ENCODE data around the gene SPAG16.

The SPAG16 gene

DNA sequence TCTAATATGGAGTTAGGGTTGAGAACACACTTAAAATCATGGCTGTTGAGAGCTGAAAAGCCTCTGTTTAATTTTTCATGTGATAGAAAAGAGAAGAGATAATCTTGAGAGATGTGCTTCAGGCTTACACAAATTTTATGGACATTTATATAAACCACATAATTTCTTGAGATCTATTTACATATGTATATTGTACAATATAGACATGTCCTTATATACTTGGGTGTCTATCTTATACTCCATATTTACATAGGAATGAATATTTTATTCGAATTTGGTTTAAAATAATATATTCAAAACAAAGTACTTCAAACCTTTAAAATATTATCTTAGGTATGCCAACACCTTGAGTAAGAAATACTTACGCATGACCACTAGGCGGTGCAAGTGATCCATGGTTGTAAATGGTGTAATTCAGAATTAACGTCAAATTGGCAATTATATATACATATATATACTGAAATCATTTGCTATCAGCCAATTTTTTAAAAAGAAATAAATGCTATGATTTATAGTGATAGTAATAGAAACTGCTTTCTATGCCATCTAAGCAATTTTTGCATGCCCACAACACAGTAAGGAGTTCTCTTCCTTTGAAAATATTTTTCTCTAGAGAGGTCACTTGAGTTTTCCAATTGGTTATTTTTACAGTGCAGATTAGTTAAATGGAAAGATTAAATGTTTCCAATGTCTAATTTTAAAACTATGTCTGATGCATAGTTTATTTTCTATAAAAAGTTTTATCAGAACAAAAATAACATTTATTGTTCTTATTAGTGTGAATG, 37.6 kb upstream of the SPAG16 start:
- H3K9ac ChIP-seq = no peak overlapping the region
- H3K27ac ChIP-seq = no peak overlapping the region
- no peaks in the 10 kb centered on the region for H3K27me3 ChIP-seq
- no peaks in the 10 kb centered on the region for H3K9me3 ChIP-seq
- no peak overlapping the region for H3K4me3 ChIP-seq
- H3K4me2 ChIP-seq = no peak overlapping the region
- no peak for TF ChIP-seq Cebpa-rat (IDR thresholded peaks at IDR 0.05)
- no peaks in the 10 kb centered on the region for H3K36me3 ChIP-seq
- no peaks in the 10 kb centered on the region for H3K4me1 ChIP-seq
- no peaks in the 10 kb centered on the region for H4K20me1 ChIP-seq

DNA sequence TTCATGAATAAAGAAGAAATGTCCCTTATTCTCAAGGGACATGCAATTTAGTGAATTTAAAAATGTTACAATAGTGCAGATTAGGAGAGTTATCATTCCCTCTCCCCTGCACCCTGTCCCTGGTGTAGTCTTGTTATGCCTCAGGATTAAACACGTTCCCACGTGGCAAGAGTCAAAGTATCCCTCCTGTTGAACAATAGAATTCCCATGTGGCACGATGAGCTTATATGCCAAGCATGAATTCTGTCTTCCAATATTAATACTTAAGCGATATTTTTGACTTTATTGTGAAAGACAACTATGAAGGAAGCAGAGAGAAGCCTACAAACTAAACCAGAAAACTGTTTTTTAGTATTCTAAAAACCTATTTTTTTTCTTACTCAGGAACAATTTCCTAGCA, 36.7 kb upstream of the SPAG16 start:
- no peaks in the 10 kb centered on the region for H3K4me1 ChIP-seq
- H3K4me3 ChIP-seq = no peak overlapping the region
- H3K9ac ChIP-seq = no peak overlapping the region
- no peak overlapping the region for H3K4me2 ChIP-seq
- H3K9me3 ChIP-seq = no peaks in the 10 kb centered on the region
- no peaks in the 10 kb centered on the region for H4K20me1 ChIP-seq
- no peaks in the 10 kb centered on the region for H3K27me3 ChIP-seq
- no peaks in the 10 kb centered on the region for H3K36me3 ChIP-seq
- no peak for TF ChIP-seq Cebpa-rat (IDR thresholded peaks at IDR 0.05)
- H3K27ac ChIP-seq = no peak overlapping the region

DNA sequence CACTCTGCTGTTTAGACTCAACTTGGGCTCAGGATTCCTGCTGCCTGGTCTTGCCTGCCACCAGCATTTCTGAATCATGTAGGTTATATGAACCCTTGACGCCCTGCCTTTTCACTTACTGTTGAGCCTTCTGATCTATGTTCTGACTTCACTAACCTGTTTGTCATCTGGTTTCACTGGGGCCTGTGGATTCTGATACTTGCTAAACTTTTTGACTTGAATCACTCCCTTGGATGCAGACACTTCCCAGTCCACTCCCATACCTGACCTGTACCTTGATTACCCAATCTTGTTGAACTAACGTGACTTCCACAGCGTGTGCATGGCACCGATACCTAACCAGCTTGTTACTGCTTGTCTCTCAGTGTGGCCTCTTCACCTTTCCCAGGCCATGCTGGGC, 35.6 kb upstream of the SPAG16 start:
- no peak overlapping the region for H3K27ac ChIP-seq
- no peaks in the 10 kb centered on the region for H3K9me3 ChIP-seq
- H4K20me1 ChIP-seq = no peaks in the 10 kb centered on the region
- no peaks in the 10 kb centered on the region for H3K36me3 ChIP-seq
- no peak for TF ChIP-seq Cebpa-rat (IDR thresholded peaks at IDR 0.05)
- no peaks in the 10 kb centered on the region for H3K4me1 ChIP-seq
- H3K4me3 ChIP-seq = no peak overlapping the region
- no peak overlapping the region for H3K9ac ChIP-seq
- H3K4me2 ChIP-seq = no peak overlapping the region
- H3K27me3 ChIP-seq = no peaks in the 10 kb centered on the region

DNA sequence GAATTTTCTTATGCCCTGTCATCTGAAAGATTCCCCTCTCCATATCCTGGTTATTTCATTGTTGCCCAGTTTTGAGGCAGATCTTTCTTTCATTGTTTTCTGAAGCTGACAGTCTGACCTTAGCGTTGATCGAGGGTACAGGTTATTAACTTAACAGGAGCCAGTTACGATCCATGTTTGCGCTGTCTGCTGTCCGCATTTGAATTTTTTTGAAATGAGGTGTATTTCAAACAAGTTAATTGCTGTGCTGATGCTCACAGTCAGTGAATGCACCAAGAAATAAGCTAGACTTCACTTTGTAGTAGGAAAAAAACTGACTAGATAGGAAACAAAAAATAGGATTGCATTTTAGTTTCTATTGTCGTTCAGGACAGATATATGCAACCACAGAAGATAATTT, 34.8 kb upstream of the SPAG16 start:
- no peaks in the 10 kb centered on the region for H3K4me1 ChIP-seq
- no peak overlapping the region for H3K4me3 ChIP-seq
- no peak overlapping the region for H3K9ac ChIP-seq
- no peak overlapping the region for H3K27ac ChIP-seq
- no peaks in the 10 kb centered on the region for H3K27me3 ChIP-seq
- H3K36me3 ChIP-seq = no peaks in the 10 kb centered on the region
- H3K9me3 ChIP-seq = no peaks in the 10 kb centered on the region
- TF ChIP-seq Cebpa-rat (IDR thresholded peaks at IDR 0.05) = no peak
- no peak overlapping the region for H3K4me2 ChIP-seq
- H4K20me1 ChIP-seq = no peaks in the 10 kb centered on the region

DNA sequence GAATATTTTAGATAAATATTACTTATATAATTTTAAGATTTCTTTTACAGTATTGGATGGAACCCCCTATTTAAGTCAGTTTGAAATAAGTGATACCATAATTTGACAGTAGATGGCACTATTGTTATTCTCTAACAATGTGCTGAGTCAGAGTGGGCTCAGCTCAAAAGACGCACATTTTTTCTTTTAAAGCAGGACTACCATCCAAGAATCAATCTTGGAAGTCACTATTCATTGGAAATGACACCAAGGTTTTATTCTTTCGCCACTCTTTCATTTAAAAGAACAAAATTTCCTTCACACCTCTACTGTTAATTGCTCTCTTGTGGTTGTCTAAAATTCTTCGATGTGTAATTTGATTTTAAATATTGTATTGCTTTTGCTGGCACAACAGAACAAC, 32.6 kb upstream of the SPAG16 start:
- Histone ChIP-seq H3K4me2 (no peak overlapping the region), H3K9ac (no peak overlapping the region), H4K20me1 (no peaks in the 10 kb centered on the region), H3K27me3 (no peaks in the 10 kb centered on the region), H3K9me3 (no peaks in the 10 kb centered on the region), H3K4me3 (no peak overlapping the region), H3K36me3 (no peaks in the 10 kb centered on the region), H3K4me1 (no peaks in the 10 kb centered on the region), H3K27ac (no peak overlapping the region)
- no peak for TF ChIP-seq Cebpa-rat (IDR thresholded peaks at IDR 0.05)

DNA sequence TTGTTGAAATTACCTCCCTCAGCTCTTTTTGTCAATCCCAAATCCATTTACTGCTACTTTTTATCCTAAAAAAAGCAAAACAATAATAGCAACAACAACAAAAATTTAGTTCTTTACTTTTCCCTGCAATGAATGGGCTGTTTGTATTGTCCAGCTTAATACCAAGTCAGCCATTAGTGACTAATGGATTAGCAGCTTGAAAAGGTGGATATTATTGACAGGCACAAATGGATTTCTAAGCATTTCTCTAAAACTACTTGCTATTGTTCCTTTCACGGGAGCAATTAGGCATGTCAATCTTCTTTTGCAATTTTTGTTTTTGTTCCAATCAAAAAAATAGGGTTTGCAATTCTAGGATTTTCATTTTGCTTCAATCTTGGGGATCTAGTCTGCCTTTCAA, 32.1 kb upstream of the SPAG16 start:
- H3K9me3 ChIP-seq = no peaks in the 10 kb centered on the region
- TF ChIP-seq Cebpa-rat (IDR thresholded peaks at IDR 0.05) = no peak
- H3K27me3 ChIP-seq = no peaks in the 10 kb centered on the region
- no peak overlapping the region for H3K27ac ChIP-seq
- no peak overlapping the region for H3K9ac ChIP-seq
- H3K4me1 ChIP-seq = no peaks in the 10 kb centered on the region
- H4K20me1 ChIP-seq = no peaks in the 10 kb centered on the region
- H3K4me2 ChIP-seq = no peak overlapping the region
- no peaks in the 10 kb centered on the region for H3K36me3 ChIP-seq
- no peak overlapping the region for H3K4me3 ChIP-seq

DNA sequence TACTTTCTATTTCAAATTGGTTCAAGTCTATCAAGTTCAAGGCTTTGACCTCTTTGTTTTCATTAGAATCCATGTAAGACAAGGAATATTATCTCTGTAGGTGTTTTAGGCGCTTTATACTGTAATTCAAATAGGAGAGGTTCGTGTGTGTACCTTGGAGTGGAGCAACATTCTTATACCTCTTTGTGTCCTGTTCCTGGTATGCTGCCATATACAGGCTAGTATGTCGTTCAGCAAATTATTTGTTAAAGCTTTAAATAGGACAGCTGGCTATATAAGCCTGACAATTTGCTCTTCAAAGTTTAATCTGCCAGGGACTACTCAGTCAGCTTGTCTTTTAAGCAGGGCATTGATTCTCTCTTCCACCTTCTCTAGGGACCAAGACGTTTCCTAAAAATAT, 31.1 kb upstream of the SPAG16 start:
- Histone ChIP-seq H3K4me2 (no peak overlapping the region), H3K9ac (no peak overlapping the region), H3K4me1 (no peaks in the 10 kb centered on the region), H3K4me3 (no peak overlapping the region), H4K20me1 (no peaks in the 10 kb centered on the region), H3K9me3 (no peaks in the 10 kb centered on the region), H3K36me3 (no peaks in the 10 kb centered on the region), H3K27ac (no peak overlapping the region), H3K27me3 (no peaks in the 10 kb centered on the region)
- TF ChIP-seq Cebpa-rat (IDR thresholded peaks at IDR 0.05) = no peak

DNA sequence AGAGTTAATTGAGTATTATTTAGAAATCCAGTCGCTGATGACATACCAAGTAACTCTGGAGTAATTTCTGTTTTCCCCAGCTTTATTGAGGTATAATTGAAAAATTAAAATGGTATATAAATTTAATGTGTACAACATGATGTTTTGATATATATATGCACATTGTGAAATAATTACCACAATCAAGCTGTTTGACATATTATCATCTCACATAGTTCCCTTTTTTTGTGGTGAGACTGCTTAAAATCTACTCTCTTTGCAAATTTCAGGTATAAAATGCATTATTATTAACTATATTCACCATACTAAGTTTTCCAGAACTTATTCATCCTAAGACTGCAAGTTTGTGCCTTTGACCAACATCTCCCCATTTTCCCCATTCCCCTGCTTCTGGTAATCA, 25.0 kb upstream of the SPAG16 start:
- no peaks in the 10 kb centered on the region for H3K9me3 ChIP-seq
- no peaks in the 10 kb centered on the region for H3K36me3 ChIP-seq
- no peak overlapping the region for H3K4me2 ChIP-seq
- H3K4me3 ChIP-seq = no peak overlapping the region
- no peak for TF ChIP-seq Cebpa-rat (IDR thresholded peaks at IDR 0.05)
- no peak overlapping the region for H3K27ac ChIP-seq
- H3K4me1 ChIP-seq = no peaks in the 10 kb centered on the region
- H3K27me3 ChIP-seq = no peaks in the 10 kb centered on the region
- H4K20me1 ChIP-seq = no peaks in the 10 kb centered on the region
- H3K9ac ChIP-seq = no peak overlapping the region

DNA sequence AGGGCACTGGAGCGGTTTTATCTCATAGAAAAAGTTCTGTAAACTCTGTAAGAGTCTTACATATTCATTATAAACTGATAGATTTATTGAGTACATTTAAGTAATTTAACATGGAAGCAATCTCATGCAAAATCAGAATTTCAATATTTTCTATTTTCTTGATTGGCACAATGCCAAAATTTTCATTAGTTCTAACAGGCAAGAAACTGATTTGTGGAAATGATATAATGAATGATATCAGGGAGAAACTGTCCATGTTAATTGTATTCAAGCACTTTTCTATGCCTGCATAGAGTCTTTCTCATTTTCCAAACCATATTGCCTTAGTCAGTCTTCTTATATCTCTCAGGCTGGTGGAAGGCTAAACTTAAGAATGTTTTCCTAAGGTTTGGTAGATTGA, 23.0 kb upstream of the SPAG16 start:
- TF ChIP-seq Cebpa-rat (IDR thresholded peaks at IDR 0.05) = no peak
- no peak overlapping the region for H3K9ac ChIP-seq
- H3K4me1 ChIP-seq = no peaks in the 10 kb centered on the region
- H3K27ac ChIP-seq = no peak overlapping the region
- no peaks in the 10 kb centered on the region for H3K9me3 ChIP-seq
- H3K4me3 ChIP-seq = no peak overlapping the region
- H4K20me1 ChIP-seq = no peaks in the 10 kb centered on the region
- H3K27me3 ChIP-seq = no peaks in the 10 kb centered on the region
- H3K36me3 ChIP-seq = no peaks in the 10 kb centered on the region
- H3K4me2 ChIP-seq = no peak overlapping the region

DNA sequence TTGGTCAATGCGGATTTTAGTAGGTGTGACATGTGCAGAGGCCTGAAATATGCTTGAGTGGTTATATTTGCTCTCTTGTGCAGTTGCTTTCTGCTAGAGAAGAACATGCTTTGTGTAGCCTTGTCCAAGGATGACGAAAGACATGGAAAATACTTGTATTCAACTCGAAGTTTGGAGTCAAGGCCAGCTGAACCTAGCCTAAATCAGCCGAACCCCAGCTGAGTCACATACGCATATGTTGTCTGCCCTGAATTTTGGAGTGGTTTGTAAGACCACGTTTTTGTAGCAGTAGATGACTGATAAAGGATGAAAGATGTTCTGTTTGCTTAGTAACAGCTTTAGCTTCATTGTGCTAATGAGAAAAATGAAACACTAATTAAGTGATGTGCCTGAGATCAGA, 22.5 kb upstream of the SPAG16 start:
- no peaks in the 10 kb centered on the region for H4K20me1 ChIP-seq
- no peak overlapping the region for H3K9ac ChIP-seq
- no peaks in the 10 kb centered on the region for H3K9me3 ChIP-seq
- H3K36me3 ChIP-seq = no peaks in the 10 kb centered on the region
- no peak overlapping the region for H3K27ac ChIP-seq
- H3K27me3 ChIP-seq = no peaks in the 10 kb centered on the region
- no peaks in the 10 kb centered on the region for H3K4me1 ChIP-seq
- H3K4me2 ChIP-seq = no peak overlapping the region
- no peak overlapping the region for H3K4me3 ChIP-seq
- no peak for TF ChIP-seq Cebpa-rat (IDR thresholded peaks at IDR 0.05)

DNA sequence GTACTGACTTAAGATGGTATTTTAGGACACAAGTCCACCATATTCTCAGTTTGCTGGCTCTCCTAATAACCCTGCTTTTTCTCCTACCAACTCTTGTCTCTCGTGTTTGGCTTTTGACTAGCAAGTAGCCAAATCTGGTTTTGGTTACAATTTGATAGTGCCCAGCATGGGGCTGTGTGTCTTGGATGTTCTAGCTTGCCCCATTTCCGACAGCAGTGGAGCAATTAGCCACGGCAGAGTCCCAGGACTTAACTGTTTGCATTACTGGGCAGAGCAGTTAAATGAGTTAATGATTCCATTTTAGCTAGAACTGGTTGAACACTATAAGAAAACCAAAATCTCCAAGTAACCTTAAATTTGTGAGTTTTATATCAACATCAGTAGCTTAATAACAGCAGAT, 18.6 kb upstream of the SPAG16 start:
- no peak overlapping the region for H3K4me2 ChIP-seq
- H3K27me3 ChIP-seq = no peaks in the 10 kb centered on the region

More for the DNA sequence above, 18.6 kb upstream of the SPAG16 start:
- H4K20me1 ChIP-seq = no peaks in the 10 kb centered on the region
- H3K36me3 ChIP-seq = no peaks in the 10 kb centered on the region
- no peak overlapping the region for H3K27ac ChIP-seq
- no peak for TF ChIP-seq Cebpa-rat (IDR thresholded peaks at IDR 0.05)
- H3K4me3 ChIP-seq = no peak overlapping the region
- H3K9ac ChIP-seq = no peak overlapping the region
- H3K9me3 ChIP-seq = no peaks in the 10 kb centered on the region
- H3K4me1 ChIP-seq = no peaks in the 10 kb centered on the region

Measured in BLaER1 (cell line).